GM21390 (cell line): ENCODE measurements around the gene DUSP1.

Source experiments
- ATAC-seq: cut with Tn5 transposase; IDR thresholded peaks from one replicate; pipeline ENCODE4 v1.9.1; 2021; ENCODE audit not compliant: unreplicated experiment

DUSP1 gene

DNA sequence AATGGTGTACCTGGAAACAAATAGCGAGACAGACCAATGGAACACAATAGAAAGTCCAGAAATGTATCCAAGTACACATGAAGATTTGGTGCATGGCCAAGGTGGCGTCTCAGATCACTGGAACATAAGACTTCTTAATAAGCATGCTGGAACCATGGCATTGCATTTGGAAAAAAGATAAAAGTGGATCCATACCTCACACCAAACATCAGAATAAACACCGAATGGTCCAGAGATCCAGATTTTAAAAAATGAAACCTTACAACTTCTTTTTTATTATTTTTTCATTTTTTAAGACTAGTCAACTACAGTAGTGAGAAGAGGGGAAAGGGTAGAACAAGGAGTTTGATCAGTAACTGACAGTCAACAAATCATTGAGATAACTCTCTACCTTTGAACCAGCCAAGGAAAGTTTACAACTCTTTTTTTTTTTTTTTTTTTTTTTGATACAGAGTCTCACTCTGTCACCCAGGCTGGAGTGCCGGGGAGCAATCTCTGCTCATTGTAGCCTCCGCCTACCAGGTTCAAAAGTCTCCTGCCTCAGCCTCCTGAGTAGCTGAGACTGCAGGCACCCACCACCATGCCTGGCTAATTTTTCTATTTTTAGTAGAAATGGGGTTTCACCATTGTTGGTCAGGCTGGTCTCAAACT lies 8.8 kb upstream of the DUSP1 start:
- ATAC-seq, result no peak

DNA sequence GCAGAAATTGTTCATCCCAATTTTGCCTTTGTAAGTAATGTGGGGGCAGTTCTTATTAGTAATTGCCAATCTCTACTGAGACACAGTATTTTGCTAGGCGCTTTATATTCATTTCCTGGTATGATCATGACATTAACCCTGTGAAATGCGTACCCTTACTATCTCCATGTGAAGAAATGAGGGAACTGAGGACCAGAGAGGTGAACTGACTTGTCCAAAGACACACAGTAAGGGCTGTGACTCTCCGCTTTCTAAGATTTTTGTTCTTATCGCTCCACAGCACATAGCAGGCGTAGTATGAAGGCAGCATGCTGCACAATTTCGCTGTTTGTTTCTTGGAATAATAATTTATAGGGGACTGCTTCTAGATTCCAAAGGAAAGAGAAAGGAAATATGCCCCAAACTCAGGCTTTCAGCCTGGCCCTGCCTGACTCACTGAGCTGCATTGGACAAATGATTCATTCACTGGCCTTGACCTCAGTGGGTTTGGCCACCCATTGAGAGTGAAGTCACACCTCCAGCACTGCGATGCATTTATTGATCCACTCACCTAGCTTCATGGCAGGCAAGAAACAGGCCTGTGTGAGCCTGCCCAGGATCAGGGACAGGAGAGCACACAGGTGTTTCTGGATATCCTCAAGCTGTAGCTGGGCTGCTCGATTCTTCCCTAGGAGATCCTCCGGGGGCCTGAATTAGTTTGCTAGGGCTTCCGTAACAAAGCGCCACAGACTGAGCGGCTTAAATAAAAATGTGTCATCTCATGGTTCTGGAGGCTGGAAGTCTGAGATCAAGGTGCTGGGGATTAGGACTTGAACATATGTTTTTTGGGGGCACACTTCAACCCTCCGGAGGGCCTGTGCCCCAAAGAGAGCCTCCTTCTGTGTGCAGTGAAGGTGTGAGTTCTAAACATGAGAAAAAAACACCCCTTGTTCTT lies 7.2 kb upstream of the DUSP1 start:
- ATAC-seq, result peak; percentile 13

DNA sequence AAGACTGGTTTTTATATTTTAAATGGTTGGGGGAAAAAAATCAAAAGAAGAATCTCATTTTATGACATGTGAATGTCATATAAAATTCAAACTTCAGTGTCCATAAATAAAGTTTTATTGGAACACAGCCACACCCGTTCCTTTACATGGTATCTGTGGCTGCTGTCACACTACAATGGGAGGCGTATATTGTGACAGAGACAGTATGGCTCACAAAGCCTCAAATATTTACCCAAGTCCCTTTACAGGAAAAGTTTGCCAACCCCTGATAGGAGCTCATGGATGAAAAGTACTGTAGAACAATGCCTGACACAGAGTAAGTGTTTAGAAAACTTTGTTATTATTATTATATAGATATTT lies 5.2 kb upstream of the DUSP1 start:
- no peak for ATAC-seq

DNA sequence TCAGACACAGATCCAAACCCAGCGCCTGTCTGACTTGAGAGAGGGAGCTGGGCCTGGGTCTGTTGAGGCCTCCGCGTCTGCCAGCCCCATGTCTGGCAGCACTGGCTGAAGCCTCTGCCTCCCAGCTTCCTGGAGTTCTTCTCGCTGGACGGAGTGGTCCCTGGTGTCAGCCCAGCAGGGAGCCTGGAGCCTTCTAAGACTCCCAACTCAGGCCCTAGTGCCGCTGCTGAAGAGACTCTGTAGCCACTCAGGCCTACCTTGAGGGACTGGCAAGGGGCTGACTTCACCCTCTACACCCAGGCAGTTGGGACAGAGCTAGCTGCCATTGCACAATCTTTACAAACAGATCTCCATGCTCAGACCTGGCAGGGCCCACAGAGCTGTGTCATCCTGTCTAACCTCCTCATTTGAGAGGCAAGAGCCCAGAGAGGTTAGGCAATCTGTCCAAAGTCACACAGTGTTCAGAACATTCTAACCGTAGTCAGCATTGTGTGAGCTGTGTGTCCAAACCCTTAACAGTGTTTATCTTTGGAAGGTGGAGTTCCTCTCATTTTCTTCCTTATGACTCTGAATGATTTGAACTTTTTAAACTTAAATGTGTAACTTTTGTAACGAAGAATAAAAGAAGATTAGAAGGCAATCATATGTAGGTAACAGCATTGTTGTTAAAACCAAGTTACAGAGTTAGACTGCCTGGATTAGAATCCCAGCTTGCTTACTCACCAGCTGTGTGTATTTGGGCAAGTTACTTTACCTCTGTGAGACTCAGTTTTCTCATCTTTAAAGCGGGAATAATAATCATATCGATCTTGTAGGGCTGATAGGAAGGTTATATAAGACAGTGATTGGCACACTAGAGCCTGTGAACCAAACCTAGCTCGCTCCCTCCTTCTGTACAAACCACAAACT lies 4.6 kb upstream of the DUSP1 start:
- no peak for ATAC-seq

DNA sequence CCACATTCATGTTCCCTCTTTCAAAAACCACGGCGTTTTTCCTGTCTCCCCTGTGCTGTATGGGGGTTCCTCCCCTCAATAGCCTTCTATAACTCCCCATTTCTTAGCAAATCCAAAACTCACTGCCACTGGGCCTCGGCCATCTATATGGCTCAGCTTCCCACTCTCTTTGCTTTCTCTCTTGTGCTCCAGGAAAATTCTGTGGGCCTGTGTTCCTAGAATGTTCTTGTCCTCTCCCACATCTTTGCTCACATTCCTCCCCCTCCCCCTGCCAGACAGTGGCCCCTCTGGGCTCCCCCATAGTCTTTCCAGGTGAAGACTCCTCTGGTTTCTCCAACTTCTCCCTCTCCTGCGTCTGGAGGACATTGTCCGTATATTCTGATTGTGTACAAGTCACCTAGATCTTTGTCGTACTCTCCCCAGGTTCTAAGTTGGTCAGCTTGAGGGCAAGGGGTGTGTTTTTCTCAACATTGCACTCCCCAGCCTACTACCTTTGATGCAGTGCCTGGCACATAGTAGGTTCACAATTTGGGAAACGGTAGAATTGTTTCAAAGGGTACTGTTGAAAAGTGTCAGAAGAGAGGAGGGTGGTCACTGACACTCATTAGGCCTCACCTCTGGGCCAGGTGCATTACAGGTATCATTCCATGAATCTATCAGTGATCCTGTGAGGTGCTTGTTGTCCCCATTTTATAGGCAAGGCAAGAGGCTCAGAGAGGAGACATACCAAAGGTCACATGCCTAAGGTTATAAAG lies 3.7 kb upstream of the DUSP1 start:
- no peak for ATAC-seq

DNA sequence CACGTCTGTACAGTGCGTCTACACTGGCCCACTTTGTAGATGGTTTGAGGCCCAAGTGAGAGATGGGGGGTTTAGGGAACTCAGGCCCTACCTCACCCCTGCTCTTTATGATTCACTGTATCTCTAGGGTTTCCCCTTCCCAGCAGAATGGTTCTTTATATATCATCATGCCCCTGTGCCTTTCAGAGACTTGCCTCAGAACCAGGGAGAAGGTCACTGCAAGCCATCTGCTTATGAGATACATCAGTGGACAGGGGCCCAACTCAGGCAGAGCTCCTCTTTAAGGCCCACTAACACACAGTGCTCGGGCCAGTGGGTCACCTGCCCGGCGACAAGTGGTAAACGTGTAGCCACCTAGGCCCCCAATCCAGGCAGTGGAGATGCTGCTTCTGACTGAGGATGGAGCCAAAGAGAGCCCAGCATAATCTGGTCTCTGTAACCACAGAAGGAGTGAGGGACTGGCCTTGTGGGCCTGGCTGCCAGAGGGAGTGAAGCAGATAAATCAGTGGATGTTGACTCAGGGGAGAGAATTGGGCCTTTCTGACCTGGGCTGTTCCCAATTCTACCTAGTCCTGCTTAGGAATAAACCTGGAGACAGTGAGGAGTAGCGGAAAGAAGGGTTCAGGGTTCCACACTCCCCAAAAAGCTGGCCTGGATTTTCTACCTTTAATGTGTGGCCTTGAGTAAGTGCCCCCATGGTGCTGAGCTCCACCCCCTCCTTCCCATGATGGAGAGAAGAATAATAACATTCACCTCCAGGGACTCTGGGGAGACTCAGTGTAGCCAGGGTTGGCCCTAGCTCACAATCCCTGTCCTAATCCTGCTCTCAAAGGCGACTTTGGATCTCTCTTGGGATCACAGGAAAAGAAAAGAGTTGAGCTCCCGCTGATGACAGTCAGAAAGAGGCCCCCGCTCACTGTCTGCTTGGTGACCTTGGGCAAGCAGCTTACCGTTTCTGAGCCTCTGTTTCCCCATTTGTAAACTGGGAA lies 2.8 kb upstream of the DUSP1 start:
- ATAC-seq, result no peak

DNA sequence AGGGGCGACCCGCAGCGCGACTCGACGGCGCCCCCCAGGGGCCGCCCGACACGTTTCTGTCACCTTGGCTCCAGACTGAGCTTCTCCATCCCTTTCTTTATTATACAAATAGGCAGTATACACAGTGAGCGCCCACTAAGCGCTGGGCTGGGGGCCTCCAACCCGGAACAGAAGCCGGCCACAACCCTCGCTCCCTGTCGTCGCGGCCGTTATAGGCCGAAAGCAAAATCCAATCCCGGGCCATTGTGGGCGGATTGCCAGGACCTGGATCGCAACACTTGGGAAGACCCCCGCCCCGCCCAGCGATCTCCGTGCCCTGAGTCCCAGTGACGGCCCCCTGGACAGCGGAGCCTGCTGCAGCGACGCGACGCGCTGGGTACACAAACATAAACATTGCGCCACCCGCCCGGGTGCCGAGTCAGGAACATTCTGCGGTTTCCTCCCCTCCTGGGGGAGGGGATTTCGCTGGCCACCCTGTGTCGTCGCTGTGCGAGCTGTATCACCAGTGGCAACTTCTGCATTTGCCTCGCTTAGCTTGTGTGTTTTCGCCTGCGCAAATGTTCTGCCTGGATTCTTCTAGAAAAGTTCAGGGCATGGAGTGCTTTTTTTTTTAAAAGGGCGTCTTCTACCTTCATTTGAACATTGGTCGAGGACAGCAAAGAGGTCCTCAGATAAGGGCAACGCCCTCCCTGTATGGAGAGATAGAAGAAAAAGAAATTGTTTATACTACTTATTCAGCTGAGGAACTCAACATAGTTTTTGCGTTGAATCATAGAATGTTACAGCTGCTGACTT lies 1.3 kb upstream of the DUSP1 start:
- peak; percentile 28 for ATAC-seq

DNA sequence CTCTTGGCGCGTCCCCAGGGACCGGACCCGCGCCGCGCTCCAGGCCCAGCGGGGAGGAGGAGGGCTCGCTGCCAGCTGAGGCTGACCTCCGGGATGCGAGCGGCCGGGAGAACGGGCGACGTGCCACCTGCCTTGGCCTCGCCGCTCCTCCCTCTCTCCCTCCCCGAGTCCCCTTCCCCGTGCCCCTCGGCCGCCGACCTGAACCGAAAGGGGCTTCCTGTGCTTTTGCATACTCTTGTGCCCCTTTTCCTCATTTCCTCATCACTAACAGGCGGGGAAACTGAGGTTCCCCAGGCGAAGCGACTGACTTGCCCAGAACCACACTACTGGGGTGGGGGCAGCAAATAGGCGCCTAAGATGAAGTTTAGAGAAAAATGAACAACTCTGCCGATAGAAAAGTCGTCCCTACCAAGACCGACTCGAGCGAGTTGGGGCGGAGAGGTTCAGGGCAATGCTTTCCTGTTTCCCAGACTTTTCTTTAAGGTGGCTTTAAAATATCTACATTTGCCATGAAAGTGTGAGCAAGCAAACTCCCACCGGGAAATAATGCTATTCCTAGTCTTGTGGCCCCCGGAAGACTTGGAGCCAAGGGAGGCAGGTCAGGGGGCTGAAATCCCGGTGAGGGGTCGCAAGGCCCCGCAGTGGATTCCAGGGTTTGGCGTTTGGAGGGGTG lies 580 bp upstream of the DUSP1 start:
- no peak for ATAC-seq

DNA sequence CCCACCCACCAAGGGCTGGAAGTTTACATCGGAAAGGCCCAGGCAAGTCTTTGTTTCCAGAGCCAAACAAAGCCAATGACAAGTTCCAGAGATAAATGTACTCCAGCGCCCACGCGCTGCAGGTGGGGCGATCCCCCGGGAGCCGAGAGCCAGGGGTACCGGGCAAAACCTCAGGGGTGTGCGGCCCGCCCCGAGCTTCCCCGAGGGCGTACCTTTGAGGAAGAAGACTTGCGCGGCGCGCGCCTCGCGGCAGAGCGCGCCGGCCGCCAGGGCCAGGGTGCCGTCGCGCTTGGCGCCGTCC lies 671 bp downstream of the DUSP1 start:
- no peak for ATAC-seq

DNA sequence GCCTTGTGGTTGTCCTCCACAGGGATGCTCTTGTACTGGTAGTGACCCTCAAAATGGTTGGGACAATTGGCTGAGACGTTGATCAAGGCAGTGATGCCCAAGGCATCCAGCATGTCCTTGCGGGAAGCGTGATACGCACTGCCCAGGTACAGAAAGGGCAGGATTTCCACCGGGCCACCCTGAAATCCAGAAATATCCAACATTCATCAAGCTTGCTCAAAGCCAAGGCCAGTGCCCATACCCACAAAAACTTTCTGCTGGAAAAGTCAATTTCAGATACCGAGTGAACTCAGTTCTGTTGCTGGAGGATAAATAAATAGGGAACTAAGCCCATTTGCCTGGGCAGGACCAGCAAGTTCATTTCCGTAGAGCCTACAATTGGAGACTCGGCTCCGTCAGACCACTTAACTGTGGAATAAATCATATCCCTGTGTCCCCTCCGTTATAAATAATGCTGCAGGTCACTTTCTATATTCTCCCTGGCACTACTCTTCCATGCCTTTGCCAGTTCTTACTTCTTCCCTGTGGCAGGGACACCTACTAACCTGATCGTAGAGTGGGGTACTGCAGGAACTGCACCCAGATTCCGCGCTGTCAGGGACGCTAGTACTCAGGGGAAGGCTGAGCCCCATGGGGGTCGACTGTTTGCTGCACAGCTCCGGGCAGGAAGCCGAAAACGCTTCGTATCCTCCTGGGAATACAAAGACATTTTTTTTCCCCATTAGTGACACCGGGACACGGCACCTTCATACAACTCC lies 1.2 kb downstream of the DUSP1 start:
- no peak for ATAC-seq

DNA sequence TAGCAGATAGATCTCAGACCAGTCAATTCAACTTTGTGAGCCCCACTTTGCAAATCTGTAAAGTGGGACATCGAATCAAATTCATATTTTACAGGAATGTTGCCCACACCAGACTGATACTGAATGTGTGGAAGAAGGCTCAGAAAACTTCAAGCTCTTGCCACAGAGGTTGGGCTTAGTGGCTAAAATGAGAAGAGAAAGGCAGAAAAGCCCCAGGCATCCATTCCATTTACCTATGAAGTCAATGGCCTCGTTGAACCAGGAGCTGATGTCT lies 1.7 kb downstream of the DUSP1 start:
- ATAC-seq, result no peak

DNA sequence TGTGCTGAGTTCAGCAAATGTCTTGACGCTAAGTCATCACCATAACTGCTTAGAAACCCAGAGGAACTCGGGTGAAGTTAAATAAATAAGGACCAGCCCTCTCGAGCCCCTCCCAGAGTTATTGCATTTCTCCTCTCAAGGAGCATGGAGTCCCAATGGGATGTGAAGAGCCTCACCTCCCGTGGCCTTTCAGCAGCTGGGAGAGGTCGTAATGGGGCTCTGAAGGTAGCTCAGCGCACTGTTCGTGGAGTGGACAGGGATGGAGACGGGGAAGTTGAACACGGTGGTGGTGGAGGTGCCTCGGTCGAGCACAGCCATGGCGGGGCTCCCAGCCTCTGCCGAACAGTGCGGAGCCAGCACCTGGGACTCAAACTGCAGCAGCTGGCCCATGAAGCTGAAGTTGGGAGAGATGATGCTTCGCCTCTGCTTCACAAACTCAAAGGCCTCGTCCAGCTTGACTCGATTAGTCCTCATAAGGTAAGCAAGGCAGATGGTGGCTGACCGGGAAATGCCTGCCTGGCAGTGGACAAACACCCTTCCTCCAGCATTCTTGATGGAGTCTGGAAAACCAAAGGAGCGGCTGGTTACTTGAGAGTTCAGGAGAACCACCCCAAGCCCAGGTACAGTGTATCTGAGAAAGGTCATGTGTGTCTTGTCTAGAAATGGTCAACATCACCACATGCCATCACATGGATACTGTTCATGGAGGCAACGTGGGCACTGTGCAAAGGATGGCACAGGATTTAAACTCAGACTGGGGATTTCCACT lies 2.2 kb downstream of the DUSP1 start:
- no peak for ATAC-seq

DNA sequence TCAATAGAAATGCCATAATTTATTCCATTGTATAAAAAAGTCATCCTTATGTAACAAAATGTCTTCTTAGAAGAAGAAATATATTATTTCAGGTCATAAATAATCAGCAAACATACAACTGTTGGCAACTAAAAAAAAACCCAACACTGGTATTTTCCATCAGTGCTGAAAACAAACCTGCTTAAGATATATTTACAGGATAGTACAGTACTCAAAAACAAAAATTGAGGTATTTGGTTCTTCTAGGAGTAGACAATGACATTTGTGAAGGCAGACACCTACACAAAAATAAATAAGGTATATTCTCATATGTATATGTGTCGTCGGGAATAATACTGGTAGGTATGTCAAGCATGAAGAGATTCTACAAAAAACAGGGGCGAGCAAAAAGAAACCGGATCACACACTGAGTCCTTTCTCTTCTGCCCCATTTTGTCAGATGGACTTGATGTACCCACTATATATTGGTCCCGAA lies 2.9 kb downstream of the DUSP1 start:
- ATAC-seq, result no peak

DNA sequence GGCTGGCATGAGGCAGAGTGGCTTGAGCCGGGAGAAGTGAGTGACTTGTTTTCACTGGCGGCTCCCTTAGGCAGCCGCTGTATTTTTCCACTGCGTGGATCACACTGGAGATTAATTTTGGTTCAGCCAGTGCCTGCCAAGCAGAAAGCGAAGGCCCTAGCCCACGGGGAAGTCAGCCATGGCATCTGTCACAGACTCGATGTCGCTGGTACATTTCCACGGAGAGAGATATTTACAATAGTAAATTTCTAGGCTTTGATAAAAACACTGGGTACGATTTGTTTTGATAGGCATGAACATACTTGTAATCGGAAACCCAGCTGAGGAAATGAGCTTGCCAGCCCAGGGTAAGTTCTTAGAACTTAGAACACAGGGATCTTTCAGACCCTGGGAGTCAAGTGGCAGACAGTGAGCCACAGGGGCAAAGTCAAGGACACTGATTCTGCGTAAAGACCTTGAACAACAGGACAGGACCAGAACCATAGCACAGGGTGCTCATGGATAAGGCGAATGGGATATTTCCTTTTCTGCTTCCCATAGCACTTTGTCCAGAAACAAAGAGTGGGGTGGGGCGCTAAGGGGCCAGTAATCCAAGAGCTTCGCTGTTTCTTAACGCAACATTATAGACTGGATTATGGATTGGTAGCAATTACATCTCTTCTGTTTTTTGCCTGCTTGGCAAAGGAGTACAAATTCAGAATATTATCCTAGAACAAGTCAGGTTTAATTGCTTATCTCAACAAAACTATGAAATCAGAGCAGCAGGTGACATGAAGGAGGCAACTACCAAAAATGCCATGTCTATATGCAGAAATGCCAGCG lies 4.5 kb downstream of the DUSP1 start:
- ATAC-seq, result no peak

DNA sequence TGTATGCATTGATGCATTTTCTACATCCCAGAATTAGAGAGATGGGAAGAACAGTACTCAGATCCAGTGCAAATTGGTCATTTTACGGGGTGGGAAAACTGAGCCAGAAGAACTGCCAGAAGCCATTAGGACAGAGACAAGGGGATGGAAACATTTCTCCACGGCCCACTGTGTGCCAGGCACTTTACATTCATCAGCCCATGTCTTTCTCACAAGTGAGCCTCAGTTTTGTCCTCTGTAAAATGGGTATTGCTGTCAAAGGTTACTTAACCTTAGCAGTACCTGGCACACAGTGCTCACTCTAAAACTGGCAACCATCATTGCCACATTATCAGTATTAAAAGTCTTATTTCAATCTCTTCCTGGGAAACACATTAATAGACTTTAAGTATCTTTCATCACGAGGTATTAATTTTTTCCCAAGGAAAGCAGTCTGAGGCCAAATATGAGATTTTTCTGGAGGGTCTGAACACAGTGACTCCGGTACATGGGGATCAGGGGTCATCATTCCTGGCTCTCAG lies 5.2 kb downstream of the DUSP1 start:
- no peak for ATAC-seq
